Duodenal mucosa (tissue), 2 donors: Measurements from ENCODE around the gene RUSC2.
"Not testable (repeated sequence)": the region's sequence is repeated elsewhere in the genome, so short reads cannot be mapped to it uniquely, and the experiment has no call there.

Experiments
- H3K27ac ChIP-seq: one replicate; pipeline ENCODE4 v1.7.0; 2013; ENCODE audit warnings: low read depth, low read length
- H3K27me3 ChIP-seq, 2 donors: one replicate each; pipeline ENCODE4 v1.7.0; 2013; ENCODE audit warnings: low read length in 2 of 2, control low read depth in 1 of 2; ENCODE audit not compliant: insufficient read depth in 2 of 2, control insufficient read depth in 1 of 2
- H3K36me3 ChIP-seq, 2 donors: one replicate each; pipeline ENCODE4 v1.7.0; 2013; ENCODE audit warnings: low read length in 2 of 2, control low read depth in 1 of 2; ENCODE audit not compliant: insufficient read depth in 2 of 2, control insufficient read depth in 1 of 2
- H3K4me1 ChIP-seq, 2 donors: one replicate each; pipeline ENCODE4 v1.7.0; 2013; ENCODE audit warnings: low read length in 2 of 2, control low read depth in 1 of 2; ENCODE audit not compliant: insufficient read depth in 2 of 2, control insufficient read depth in 1 of 2
- H3K4me3 ChIP-seq, 2 donors: one replicate each; pipeline ENCODE4 v1.7.0; 2013; ENCODE audit warnings: low read length in 2 of 2, low read depth in 1 of 2
- H3K9ac ChIP-seq, 2 donors: one replicate each; pipeline ENCODE4 v1.7.0; 2013; ENCODE audit warnings: low read length in 2 of 2, low read depth in 1 of 2
- H3K9me3 ChIP-seq, 2 donors: one replicate each; pipeline ENCODE4 v1.7.0; 2013; ENCODE audit warnings: low read length in 2 of 2, control low read depth in 1 of 2; ENCODE audit not compliant: control insufficient read depth in 1 of 2

Gene RUSC2

DNA sequence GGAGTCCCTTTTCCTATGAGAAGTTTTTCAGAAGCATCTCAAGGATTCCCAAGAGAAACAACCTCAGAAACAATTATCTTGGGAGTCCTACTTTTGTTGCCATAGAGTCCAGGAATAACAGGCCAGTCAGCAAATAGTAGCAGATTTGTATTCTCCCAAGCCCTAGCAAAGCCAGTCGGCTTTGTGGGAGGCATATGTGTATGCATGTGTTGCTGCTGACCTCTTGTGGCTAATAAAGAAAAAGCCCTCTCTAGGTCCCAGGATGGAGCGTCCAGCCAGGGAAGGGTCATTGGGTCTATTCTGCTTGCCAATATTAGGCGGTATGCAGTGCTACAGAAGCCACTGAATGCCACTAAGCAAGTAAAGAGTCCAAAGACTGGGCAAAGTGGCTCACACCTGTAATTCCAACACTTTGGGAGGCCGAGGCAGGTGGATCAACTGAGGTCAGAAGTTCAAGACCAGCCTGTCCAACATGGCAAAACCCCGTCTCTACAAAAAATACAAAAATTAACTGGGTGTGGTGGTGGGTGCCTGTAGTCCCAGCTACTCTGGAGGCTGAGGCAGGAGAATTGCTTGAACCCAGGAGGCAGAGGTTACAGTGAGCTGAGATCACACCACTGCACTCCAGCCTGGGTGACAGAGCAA lies 12.6 kb upstream of the RUSC2 start:
- not testable (repeated sequence) for H3K4me3 ChIP-seq, H3K9me3 ChIP-seq, H3K9ac ChIP-seq, H3K36me3 ChIP-seq, H3K27ac ChIP-seq, H3K4me1 ChIP-seq, H3K27me3 ChIP-seq

DNA sequence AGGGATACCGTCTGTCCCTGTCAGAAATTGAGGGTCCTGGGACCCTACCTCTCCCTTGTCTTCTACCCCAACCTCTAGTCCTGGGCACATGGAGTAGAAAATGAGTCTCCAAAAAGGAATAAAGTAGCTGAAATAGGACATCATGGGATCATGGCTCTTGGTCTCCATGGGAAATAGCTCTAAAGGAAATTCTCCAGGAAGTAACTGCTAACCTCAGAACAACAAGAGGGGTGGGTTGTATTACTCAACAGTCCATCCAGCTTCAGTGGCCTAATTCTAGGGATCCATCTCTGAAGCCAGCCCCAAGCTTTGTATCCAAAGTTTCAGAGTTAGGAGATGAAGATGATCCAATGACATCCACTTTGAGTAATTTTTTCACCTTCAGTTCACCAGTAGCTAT lies 11.0 kb upstream of the RUSC2 start:
- Histone ChIP-seq H3K9ac (no peak overlapping the region), H3K4me3 (no peak overlapping the region), H3K27me3 (no peaks in the 10 kb centered on the region), H3K9me3 (no peaks in the 10 kb centered on the region), H3K27ac (no peak overlapping the region), H3K4me1 (no peaks in the 10 kb centered on the region), H3K36me3 (no peaks in the 10 kb centered on the region)

DNA sequence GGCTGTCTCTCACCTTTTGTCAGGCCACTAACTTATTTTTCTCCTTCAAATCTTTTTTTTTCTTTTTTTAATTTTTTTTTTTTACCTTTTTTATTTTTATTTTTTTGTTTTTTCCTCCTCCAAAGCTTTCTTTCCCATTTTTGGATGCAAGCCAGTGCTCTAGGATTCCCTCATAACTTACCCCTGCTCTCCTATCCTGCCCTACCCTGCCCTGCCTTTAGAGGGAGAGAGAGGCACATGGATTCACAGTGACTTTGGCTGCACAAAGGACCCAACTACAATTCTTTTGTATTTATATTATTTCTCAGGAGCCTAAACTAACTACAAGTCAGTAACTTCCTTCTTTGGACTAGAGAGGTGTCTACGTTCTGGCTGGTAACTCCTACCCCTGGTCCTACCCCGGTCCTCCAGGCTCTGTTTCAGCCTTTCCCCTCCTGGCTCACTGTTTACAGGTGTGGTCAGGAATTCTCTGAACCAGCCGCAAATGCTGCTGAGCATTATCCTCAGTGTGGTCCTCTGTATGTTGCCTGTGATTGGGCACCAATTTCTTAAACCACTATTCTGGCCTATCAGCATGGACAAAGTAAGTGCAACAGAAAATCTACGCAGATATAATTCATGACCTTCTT lies 8.4 kb upstream of the RUSC2 start:
- Histone ChIP-seq H3K4me1 (no peaks in the 10 kb centered on the region), H3K9ac (no peak overlapping the region), H3K27me3 (no peaks in the 10 kb centered on the region), H3K27ac (no peak overlapping the region), H3K9me3 (no peaks in the 10 kb centered on the region), H3K4me3 (no peak overlapping the region), H3K36me3 (no peaks in the 10 kb centered on the region)

DNA sequence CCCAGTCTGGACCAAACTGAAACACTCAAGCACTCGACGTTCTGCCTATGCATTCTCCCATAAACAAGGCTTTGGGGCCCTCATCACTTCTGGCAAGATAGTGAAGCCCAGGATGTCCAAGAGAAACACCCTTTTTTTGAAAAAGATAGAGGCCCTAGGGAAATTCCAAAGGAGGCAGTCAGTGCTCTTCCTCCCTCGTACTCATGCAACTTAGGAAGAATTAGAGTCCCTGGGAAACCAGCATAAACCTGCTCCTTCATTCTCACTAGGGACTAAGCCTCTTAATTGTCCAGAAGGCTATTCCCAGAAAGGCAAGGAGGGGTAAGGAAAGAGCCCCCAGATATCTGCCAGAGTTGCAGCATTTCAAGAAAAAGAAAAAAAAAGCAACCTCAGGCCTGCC lies 7.8 kb upstream of the RUSC2 start:
- no peaks in the 10 kb centered on the region for H3K4me1 ChIP-seq
- H3K27ac ChIP-seq = no peak overlapping the region
- H3K9ac ChIP-seq = no peak overlapping the region
- H3K36me3 ChIP-seq = no peaks in the 10 kb centered on the region
- H3K4me3 ChIP-seq = no peak overlapping the region
- no peaks in the 10 kb centered on the region for H3K27me3 ChIP-seq
- H3K9me3 ChIP-seq = no peaks in the 10 kb centered on the region

DNA sequence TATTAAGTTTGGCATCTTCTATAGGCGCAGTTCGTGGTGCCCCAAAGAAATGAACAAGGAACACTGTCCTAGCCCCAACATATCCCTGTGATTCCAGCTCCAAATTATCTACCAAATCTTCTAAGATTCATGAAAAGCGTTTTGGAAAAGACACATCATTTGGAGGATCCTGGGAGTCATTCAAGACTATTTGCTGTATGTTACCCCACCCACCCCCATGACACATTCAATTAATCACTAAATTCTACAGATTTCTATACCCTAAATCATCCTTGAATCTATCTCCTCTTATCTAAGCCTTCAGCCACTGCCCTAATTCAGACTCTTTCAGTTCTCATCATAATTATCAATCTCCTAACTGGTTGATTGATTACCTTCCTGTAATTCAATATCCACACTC lies 5.5 kb upstream of the RUSC2 start:
- peaks cover 7 to 16% of the 10 kb centered on the region in 2 donors for H3K4me1 ChIP-seq
- no peaks in the 10 kb centered on the region for H3K27me3 ChIP-seq
- no peaks in the 10 kb centered on the region for H3K9me3 ChIP-seq
- H3K27ac ChIP-seq = no peak overlapping the region
- H3K9ac ChIP-seq = no peak overlapping the region
- H3K36me3 ChIP-seq = no peaks in the 10 kb centered on the region
- H3K4me3 ChIP-seq = no peak overlapping the region

DNA sequence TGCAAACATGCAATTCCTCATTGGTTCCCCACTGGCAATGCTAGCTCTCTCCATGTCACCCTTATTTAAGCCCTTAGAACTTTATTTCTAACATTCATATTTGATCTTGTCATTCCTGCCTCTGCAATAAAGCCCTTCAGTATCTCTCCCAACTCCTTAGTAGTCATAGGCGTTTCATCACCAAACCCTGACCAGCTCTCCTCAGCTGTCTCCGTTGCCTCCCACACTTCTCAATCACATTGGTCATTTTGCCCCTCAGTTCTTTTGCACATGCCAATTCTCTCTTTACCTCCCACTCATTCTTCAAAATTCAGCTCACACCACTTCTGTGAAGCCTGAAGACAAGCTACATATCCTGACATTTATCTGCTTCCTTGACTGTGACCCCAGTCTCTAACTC lies 2.8 kb upstream of the RUSC2 start:
- Histone ChIP-seq H3K9me3 (no peaks in the 10 kb centered on the region), H3K27me3 (no peaks in the 10 kb centered on the region), H3K9ac (no peak overlapping the region), H3K4me1 (peaks cover 15 to 22% of the 10 kb centered on the region in 2 donors), H3K27ac (no peak overlapping the region), H3K4me3 (no peak overlapping the region), H3K36me3 (no peaks in the 10 kb centered on the region)

DNA sequence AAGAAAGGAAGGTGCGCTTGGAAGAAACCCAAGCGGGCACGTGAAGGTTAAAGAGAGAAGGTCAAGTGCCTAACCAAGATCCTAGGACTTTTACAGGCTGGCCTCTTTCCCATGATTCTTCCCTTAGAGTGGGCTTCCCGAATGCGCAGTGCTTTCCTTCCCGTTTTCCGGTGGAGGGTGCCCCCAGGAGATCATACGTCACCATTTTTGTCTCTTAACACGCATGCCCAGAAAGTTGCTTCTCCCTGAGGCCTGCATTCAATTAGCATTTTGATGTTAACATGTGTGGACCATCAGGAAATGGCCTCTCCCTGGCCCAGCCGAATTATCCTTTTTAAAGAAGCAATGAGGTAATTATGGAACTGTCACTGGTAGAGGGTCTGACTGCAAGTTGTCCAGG lies 1.9 kb upstream of the RUSC2 start:
- Histone ChIP-seq H3K27me3 (no peaks in the 10 kb centered on the region), H3K4me3 (peak overlapping the region in 1 of 2 donors; percentile 52), H3K4me1 (peaks cover 15 to 22% of the 10 kb centered on the region in 2 donors), H3K27ac (no peak overlapping the region), H3K9me3 (no peaks in the 10 kb centered on the region), H3K36me3 (no peaks in the 10 kb centered on the region), H3K9ac (no peak overlapping the region)

DNA sequence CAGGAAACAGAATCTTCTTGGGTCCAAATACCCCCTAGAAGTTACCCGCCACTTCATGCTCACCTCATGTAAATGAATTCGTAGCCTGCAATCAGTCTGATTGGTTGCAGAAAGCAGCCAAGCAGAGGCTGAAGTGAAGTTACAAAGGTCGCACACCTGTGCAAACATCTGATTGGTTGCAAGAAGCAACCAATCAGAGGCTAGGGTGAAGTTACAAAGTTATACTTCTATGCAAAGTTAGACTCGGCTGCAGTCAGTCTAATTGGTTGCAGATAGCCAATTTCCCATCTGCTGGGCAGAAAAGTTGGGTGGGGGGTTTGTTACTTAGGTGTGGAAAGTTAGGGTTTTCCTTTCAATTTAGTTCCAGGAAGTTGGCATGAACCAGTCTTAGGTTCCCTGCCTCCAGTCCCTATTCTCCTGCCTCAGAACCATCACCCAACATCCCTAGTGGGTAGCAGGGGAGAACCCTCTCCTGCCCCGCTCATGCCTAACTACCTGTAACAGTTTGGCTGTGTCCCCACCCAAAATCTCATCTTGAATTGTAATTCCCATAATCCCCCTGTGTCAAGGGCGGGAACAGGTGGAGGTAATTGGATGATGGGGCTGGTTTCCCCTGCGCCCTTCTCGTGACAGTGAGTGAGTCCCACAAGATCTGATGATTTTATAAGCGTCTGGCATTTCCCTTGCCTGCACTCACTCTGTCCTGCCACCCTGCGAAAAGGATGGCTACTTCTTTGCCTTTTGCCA lies 1.2 kb upstream of the RUSC2 start:
- Histone ChIP-seq H3K36me3 (no peaks in the 10 kb centered on the region), H3K9ac (peak overlapping the region; percentile 84 to 91), H3K4me1 (peaks cover 15 to 22% of the 10 kb centered on the region in 2 donors), H3K4me3 (peak overlapping the region; percentile 84 to 93), H3K27me3 (no peaks in the 10 kb centered on the region), H3K27ac (peak overlapping the region; percentile 92), H3K9me3 (no peaks in the 10 kb centered on the region)

DNA sequence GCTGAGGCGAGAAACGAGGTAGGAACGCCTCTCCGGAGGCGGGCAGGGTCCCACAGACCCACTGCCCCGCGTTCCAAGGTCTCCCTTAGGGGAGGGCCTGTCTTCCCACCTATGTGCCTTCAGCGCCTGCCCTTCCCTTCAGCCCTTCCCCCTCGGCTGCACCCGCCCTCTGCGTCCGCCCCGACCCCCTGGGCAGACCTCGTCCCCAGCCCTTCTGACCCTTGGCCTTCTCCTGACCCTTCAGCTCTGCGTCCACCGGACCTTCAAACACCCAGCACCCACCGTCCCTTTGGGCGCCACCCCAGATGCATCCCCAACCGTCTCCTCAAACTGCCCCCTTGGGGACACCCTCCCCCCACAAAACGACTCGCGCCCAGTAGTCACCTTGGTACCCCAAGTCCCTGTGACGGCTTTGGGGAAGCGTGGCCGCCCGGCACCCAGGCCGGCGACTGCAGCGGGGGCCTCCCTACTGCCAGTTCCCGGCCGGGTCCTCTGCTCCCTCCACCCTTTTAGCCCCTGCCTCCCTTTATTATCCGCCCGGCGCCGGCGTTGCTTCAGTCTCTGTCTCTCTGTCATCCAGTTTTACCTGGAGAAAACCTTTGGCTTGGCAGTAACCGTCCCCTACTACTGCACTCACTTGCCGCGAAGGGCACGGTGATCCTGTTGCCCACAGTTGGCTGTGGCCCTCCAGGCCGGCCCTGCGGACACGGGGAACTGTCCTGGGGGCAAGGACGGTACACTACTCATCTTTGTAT lies 421 bp downstream of the RUSC2 start:
- Histone ChIP-seq H3K9ac (peak overlapping the region; percentile 84 to 91), H3K27me3 (no peaks in the 10 kb centered on the region), H3K9me3 (no peaks in the 10 kb centered on the region), H3K4me3 (peak overlapping the region; percentile 84 to 93), H3K36me3 (no peaks in the 10 kb centered on the region), H3K4me1 (peaks cover 15 to 22% of the 10 kb centered on the region in 2 donors), H3K27ac (peak overlapping the region; percentile 92)
